Fibroblast of villous mesenchyme (primary cell): ENCODE results near the gene SERGEF. TPM values are rescaled to one million over a fixed set of nuclear protein-coding genes. Genes with fewer than 3 reads are reported as not detected.

Source experiments
- DNase-seq: peaks from one replicate; pipeline ENCODE4 v3.0.0-alpha.2; 2010; ENCODE audit warnings: low read depth
- H3K4me3 ChIP-seq: 2 replicates; pipeline ENCODE4 v1.5.1; 2011; ENCODE audit warnings: low read depth, mild to moderate bottlenecking, low read length
- total RNA-seq: library from RNA; depleted of rRNA; stranded (reverse); fragments of >200 nt; gene quantifications from 2 replicates; pipeline ENCODE4 v1.2.3, GENCODE V29; 2012
- TF ChIP-seq, protein P1 (sequence below): IDR thresholded peaks from 2 replicates; pipeline ENCODE4 v1.5.1; 2012; ENCODE audit warnings: low read depth, mild to moderate bottlenecking, low read length; ENCODE audit not compliant: insufficient read depth

SERGEF gene
- total RNA-seq, 1 donor, result 21.2 TPM

- no peak overlapping the region for H3K4me3 ChIP-seq
- TF ChIP-seq, protein P1, sequence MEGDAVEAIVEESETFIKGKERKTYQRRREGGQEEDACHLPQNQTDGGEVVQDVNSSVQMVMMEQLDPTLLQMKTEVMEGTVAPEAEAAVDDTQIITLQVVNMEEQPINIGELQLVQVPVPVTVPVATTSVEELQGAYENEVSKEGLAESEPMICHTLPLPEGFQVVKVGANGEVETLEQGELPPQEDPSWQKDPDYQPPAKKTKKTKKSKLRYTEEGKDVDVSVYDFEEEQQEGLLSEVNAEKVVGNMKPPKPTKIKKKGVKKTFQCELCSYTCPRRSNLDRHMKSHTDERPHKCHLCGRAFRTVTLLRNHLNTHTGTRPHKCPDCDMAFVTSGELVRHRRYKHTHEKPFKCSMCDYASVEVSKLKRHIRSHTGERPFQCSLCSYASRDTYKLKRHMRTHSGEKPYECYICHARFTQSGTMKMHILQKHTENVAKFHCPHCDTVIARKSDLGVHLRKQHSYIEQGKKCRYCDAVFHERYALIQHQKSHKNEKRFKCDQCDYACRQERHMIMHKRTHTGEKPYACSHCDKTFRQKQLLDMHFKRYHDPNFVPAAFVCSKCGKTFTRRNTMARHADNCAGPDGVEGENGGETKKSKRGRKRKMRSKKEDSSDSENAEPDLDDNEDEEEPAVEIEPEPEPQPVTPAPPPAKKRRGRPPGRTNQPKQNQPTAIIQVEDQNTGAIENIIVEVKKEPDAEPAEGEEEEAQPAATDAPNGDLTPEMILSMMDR, result no peak
- no peak for DNase-seq
These were observed 239.2 kb downstream of the SERGEF start for GRCh38 chr11:17773674-17774073.

- TF ChIP-seq, protein P1, result no peak
- no peak overlapping the region for H3K4me3 ChIP-seq
- DNase-seq, result no peak
These were observed 239.9 kb downstream of the SERGEF start for GRCh38 chr11:17772704-17773600.

DNA sequence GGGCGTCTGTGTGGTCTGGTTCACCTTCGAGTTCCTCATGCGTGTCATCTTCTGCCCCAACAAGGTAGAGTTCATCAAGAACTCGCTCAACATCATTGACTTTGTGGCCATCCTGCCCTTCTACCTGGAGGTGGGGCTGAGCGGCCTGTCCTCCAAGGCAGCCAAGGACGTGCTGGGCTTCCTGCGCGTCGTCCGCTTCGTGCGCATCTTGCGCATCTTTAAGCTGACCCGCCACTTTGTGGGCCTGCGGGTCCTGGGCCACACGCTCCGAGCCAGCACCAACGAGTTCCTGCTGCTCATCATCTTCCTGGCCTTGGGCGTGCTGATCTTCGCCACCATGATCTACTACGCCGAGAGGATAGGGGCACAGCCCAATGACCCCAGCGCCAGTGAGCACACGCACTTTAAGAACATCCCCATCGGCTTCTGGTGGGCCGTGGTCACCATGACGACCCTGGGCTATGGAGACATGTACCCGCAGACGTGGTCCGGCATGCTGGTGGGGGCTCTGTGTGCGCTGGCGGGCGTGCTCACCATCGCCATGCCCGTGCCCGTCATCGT is 240.9 kb downstream of the SERGEF start:
- no peak overlapping the region for H3K4me3 ChIP-seq
- no peak for DNase-seq
- TF ChIP-seq, protein P1, result no peak

DNA sequence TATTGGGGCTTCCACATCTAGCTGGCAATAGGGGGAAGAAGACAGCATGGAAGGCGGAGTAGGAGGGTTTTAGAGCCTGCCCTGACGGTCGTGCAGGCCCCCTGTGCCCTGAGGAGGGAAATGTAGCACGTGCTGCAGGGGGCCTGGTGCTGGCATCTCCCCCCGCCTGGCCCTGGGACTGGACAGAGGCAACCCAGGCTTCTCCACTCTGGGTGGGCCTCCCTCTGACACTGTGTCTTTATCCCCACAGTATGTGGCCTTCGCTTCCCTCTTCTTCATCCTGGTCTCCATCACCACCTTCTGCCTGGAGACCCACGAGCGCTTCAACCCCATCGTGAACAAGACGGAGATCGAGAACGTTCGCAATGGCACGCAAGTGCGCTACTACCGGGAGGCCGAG is 241.4 kb downstream of the SERGEF start:
- no peak overlapping the region for H3K4me3 ChIP-seq
- TF ChIP-seq, protein P1, result no peak
- no peak for DNase-seq

GRCh38 chr11:17770917-17771316 is 241.9 kb downstream of the SERGEF start:
- DNase-seq, result no peak
- no peak overlapping the region for H3K4me3 ChIP-seq

GRCh38 chr11:17770048-17770652 is 242.7 kb downstream of the SERGEF start:
- H3K4me3 ChIP-seq, result no peak overlapping the region
- TF ChIP-seq, protein P1, result no peak
- DNase-seq, result no peak

More at GRCh38 chr11:17770917-17771316, 241.9 kb downstream of the SERGEF start:
- TF ChIP-seq, protein P1, result peak; percentile 28
